H1 (cell line): ENCODE results near the gene OR52A5. TPM values are rescaled to one million over a fixed set of nuclear protein-coding genes. Genes with fewer than 3 reads are reported as not detected.

ENCODE experiments used
- CTCF ChIA-PET: fragments of 300-600 bp; sonication (Branson Sonifier 250); formaldehyde crosslinking; loops from one replicate; lab custom pipeline; 2021; ENCODE audit not compliant: partially characterized antibody; lab: Charles Lee
- POLR2A ChIA-PET: fragments of 300-600 bp; sonication (Branson Sonifier 250); formaldehyde crosslinking; loops from one replicate; lab custom pipeline; 2021; ENCODE audit warnings: inconsistent platforms; ENCODE audit not compliant: partially characterized antibody; lab: Charles Lee
- DNase-seq, 2 experiments: peaks; one replicate each; pipeline versions ENCODE4 v3.0.0 to v3.0.0-alpha.2; 2010 to 2022; ENCODE audit warnings: low spot score in 2 of 2, low read depth in 1 of 2, mixed read lengths in 1 of 2
- FAIRE-seq: peaks from 2 replicates; lab custom pipeline; 2011; peaks lifted over from hg19 to GRCh38; lab: Jason Lieb, UNC
- H2AFZ ChIP-seq: 2 replicates; pipeline ENCODE4 v1.8.1; 2012; ENCODE audit warnings: low read length, inconsistent platforms
- H2AK5ac ChIP-seq: 2 replicates; pipeline ENCODE4 v1.6.1; 2013; ENCODE audit warnings: low read depth, low read length
- H2BK120ac ChIP-seq: replicated peaks from 2 replicates; pipeline ENCODE3; 2013; ENCODE audit warnings: low read depth, low read length, inconsistent platforms
- H2BK12ac ChIP-seq: 2 replicates; pipeline ENCODE4 v1.6.1; 2013; ENCODE audit warnings: low read depth, low read length
- H2BK15ac ChIP-seq: 2 replicates; pipeline ENCODE4 v1.6.1; 2013; ENCODE audit warnings: low read length
- H2BK20ac ChIP-seq: 2 replicates; pipeline ENCODE4 v1.6.1; 2013; ENCODE audit warnings: low read length
- H2BK5ac ChIP-seq: 2 replicates; pipeline ENCODE4 v1.6.1; 2013; ENCODE audit warnings: low read depth, low read length
- H3K14ac ChIP-seq: 2 replicates; pipeline ENCODE4 v1.6.1; 2013; ENCODE audit warnings: inconsistent platforms; ENCODE audit not compliant: insufficient read length
- H3K18ac ChIP-seq: 2 replicates; pipeline ENCODE4 v1.6.1; 2013; ENCODE audit warnings: low read length; ENCODE audit errors: extremely low read depth
- H3K23ac ChIP-seq: 2 replicates; pipeline ENCODE4 v1.6.1; 2013; ENCODE audit warnings: inconsistent platforms; ENCODE audit not compliant: insufficient read length
- H3K23me2 ChIP-seq: 2 replicates; pipeline ENCODE4 v1.6.1; 2013; ENCODE audit warnings: low read depth, low read length
- H3K27ac ChIP-seq: 2 replicates; pipeline ENCODE4 v1.6.1; 2011; ENCODE audit warnings: low read depth, low read length, inconsistent platforms
- H3K27me3 ChIP-seq, 4 experiments: replicated peaks in 1 of 4; 1 replicate in 1 of 4; 2 replicates in 3 of 4; pipeline versions ENCODE4 v1.6.1 to v1.8.1; 2011 to 2013; ENCODE audit warnings: low read length in 3 of 4, mild to moderate bottlenecking in 3 of 4, inconsistent platforms in 2 of 4, mixed read lengths in 2 of 4, moderate library complexity in 1 of 4; ENCODE audit not compliant: control insufficient read depth in 3 of 4, insufficient read depth in 3 of 4; ENCODE audit errors: extremely low read depth in 1 of 4
- H3K36me3 ChIP-seq, 4 experiments: 2 replicates each; pipeline versions ENCODE4 v1.6.1 to v1.8.1; 2011 to 2013; ENCODE audit warnings: mild to moderate bottlenecking in 4 of 4, low read length in 3 of 4, moderate library complexity in 2 of 4, control low read depth in 1 of 4, inconsistent platforms in 1 of 4; ENCODE audit not compliant: insufficient read depth in 4 of 4, control insufficient read depth in 2 of 4
- H3K4ac ChIP-seq: replicated peaks from 2 replicates; pipeline ENCODE3; 2013; ENCODE audit warnings: low read length, low read depth, mixed read lengths, inconsistent platforms; ENCODE audit not compliant: insufficient read length
- H3K4me1 ChIP-seq, 4 experiments: replicated peaks in 1 of 4; 1 replicate in 1 of 4; 2 replicates in 3 of 4; pipeline versions ENCODE4 v1.6.1 to v1.8.1; 2011 to 2013; ENCODE audit warnings: low read length in 3 of 4, inconsistent platforms in 2 of 4, mixed read lengths in 1 of 4; ENCODE audit not compliant: insufficient read depth in 4 of 4, control insufficient read depth in 3 of 4
- H3K4me2 ChIP-seq, 2 experiments: 2 replicates each; pipeline versions ENCODE4 v1.6.1 to v1.8.1; 2011 to 2013; ENCODE audit warnings: low read depth in 2 of 2, low read length in 2 of 2, control low read depth in 1 of 2, inconsistent platforms in 1 of 2, mild to moderate bottlenecking in 1 of 2; ENCODE audit not compliant: insufficient read depth in 1 of 2
- H3K4me3 ChIP-seq, 4 experiments: fragments of 200-600, 300-600 bp in 1 of 4; sonication (generic), shearing (Covaris generic), sonication (Bioruptor Twin) in 1 of 4; 2 replicates each; pipeline versions ENCODE4 v1.5.1 to v1.8.1; 2011 to 2016; ENCODE audit warnings: low read length in 4 of 4, low read depth in 3 of 4, control low read depth in 2 of 4, inconsistent platforms in 2 of 4, mild to moderate bottlenecking in 2 of 4, mixed read lengths in 1 of 4, moderate library complexity in 1 of 4; ENCODE audit not compliant: insufficient read depth in 2 of 4; ENCODE audit errors: extremely low read depth in 1 of 4
- H3K56ac ChIP-seq: replicated peaks from 2 replicates; pipeline ENCODE3; 2013; ENCODE audit warnings: low read depth, mild to moderate bottlenecking, mixed read lengths, low read length, inconsistent platforms; ENCODE audit not compliant: insufficient read length
- H3K79me1 ChIP-seq: 2 replicates; pipeline ENCODE4 v1.6.1; 2013; ENCODE audit warnings: low read depth, low read length, control low read depth
- H3K79me2 ChIP-seq, 2 experiments: 2 replicates each; pipeline versions ENCODE4 v1.6.1 to v1.8.1; 2012 to 2013; ENCODE audit warnings: low read length in 2 of 2, mild to moderate bottlenecking in 2 of 2, inconsistent platforms in 1 of 2; ENCODE audit not compliant: insufficient read depth in 2 of 2, control insufficient read depth in 1 of 2
- H3K9ac ChIP-seq, 4 experiments: replicated peaks in 1 of 4; 1 replicate in 1 of 4; 2 replicates in 3 of 4; pipeline versions ENCODE4 v1.6.1 to v1.8.1; 2011 to 2013; ENCODE audit warnings: low read depth in 3 of 4, low read length in 3 of 4, control low read depth in 2 of 4, mild to moderate bottlenecking in 2 of 4, moderate library complexity in 2 of 4, inconsistent platforms in 1 of 4; ENCODE audit errors: extremely low read depth in 1 of 4
- H3K9me3 ChIP-seq, 2 experiments: 2 replicates each; pipeline versions ENCODE4 v1.6.1 to v1.8.1; 2012 to 2013; ENCODE audit warnings: mild to moderate bottlenecking in 2 of 2, moderate library complexity in 2 of 2, control low read depth in 1 of 2, inconsistent platforms in 1 of 2, low read depth in 1 of 2, low read length in 1 of 2, mixed read lengths in 1 of 2; ENCODE audit not compliant: insufficient read depth in 2 of 2
- H4K20me1 ChIP-seq, 2 experiments: replicated peaks in 1 of 2; 2 replicates each; pipeline versions ENCODE3 to v1.8.1; 2011 to 2013; ENCODE audit warnings: inconsistent platforms in 2 of 2, low read length in 2 of 2, mild to moderate bottlenecking in 1 of 2; ENCODE audit not compliant: insufficient read depth in 2 of 2, control insufficient read depth in 1 of 2
- H4K5ac ChIP-seq: 2 replicates; pipeline ENCODE4 v1.6.1; 2013; ENCODE audit warnings: low read length, low read depth, mixed read lengths, inconsistent platforms; ENCODE audit not compliant: insufficient read length
- H4K8ac ChIP-seq: 2 replicates; pipeline ENCODE4 v1.8.0; 2013; ENCODE audit warnings: mild to moderate bottlenecking, moderate library complexity, low read length, inconsistent platforms; ENCODE audit not compliant: insufficient read depth; ENCODE audit errors: extremely low read depth
- H4K91ac ChIP-seq: replicated peaks from 2 replicates; pipeline ENCODE3; 2013; ENCODE audit warnings: low read length, mixed read lengths, inconsistent platforms; ENCODE audit not compliant: insufficient read length
- ATF2 ChIP-seq: IDR thresholded peaks from 2 replicates; pipeline ENCODE4 v1.6.1; 2012; ENCODE audit warnings: low read length, inconsistent platforms
- ATF3 ChIP-seq: IDR thresholded peaks from 2 replicates; pipeline ENCODE4 v1.6.1; 2011; ENCODE audit warnings: low read depth, mild to moderate bottlenecking, low read length; ENCODE audit not compliant: insufficient read depth
- BCL11A ChIP-seq, 2 experiments: IDR thresholded peaks; one replicate each; pipeline ENCODE4 v1.6.1; 2011; ENCODE audit warnings: low read depth in 2 of 2, low read length in 2 of 2, mild to moderate bottlenecking in 2 of 2
- CHD1 ChIP-seq: IDR thresholded peaks from 2 replicates; pipeline ENCODE4 v1.6.1; 2012; ENCODE audit warnings: low read depth, low read length, improper control_type of control experiment
- E2F6 ChIP-seq: IDR thresholded peaks from 2 replicates; pipeline ENCODE4 v1.6.1; 2012; ENCODE audit warnings: inconsistent platforms
- JUN ChIP-seq: IDR thresholded peaks from 2 replicates; pipeline ENCODE4 v1.6.1; 2011; ENCODE audit warnings: low read depth, mild to moderate bottlenecking, improper control_type of control experiment, low read length
- NRF1 ChIP-seq: IDR thresholded peaks from 2 replicates; pipeline ENCODE4 v1.6.1; 2011; ENCODE audit warnings: mild to moderate bottlenecking, low read depth, low read length, improper control_type of control experiment
- RNF2 ChIP-seq: fragments of 200-900, 300-1000 bp; sonication (generic); IDR thresholded peaks from 2 replicates; pipeline ENCODE4 v1.7.1; 2016; ENCODE audit warnings: borderline replicate concordance, low read depth, mild to moderate bottlenecking, antibody characterized with exemption, low read length; ENCODE audit not compliant: poor library complexity, severe bottlenecking; ENCODE audit errors: missing control alignments
- SIRT6 ChIP-seq: IDR thresholded peaks from one replicate; pipeline ENCODE4 v1.7.1; 2012; ENCODE audit warnings: low read length, inconsistent platforms
- WGBS, 2 experiments: shearing (Covaris generic) in 1 of 2; methylation state at CpG; one replicate each; pipeline versions ENCODE4 v1.1.6 to v1.1.7; 2013 to 2015; ENCODE audit warnings: low lambda C conversion rate in 2 of 2, mixed read lengths in 2 of 2, inconsistent platforms in 1 of 2, low coverage in 1 of 2, missing lambda C conversion rate in 1 of 2; ENCODE audit not compliant: insufficient replicate concordance in 2 of 2, insufficient coverage in 1 of 2, insufficient read length in 1 of 2; ENCODE audit errors: extremely low coverage in 1 of 2, missing lambda C conversion rate in 1 of 2; 5-methylcytosine and 5-hydroxymethylcytosine counted together
- long read RNA-seq, 2 experiments: library from RNA in 1 of 2; library from capped mRNA in 1 of 2; stranded (forward); transcript quantifications; one replicate each; pipeline ENCODE4 v2.0.0, GENCODE V29; 2021; ENCODE audit warnings: inconsistent platforms in 1 of 2
- polyA minus RNA-seq, 3 experiments: library from RNA; depleted of rRNA, polyadenylated mRNA; stranded (reverse); fragments of >200 nt; gene quantifications; 1 replicate in 2 of 3; 2 replicates in 1 of 3; pipeline ENCODE4 v1.2.3, GENCODE V29; 2011
- polyA plus RNA-seq, 7 experiments: library from polyadenylated mRNA; depleted of rRNA in 3 of 7; stranded (reverse) in 5 of 7; unstranded in 2 of 7; fragments of >200 nt in 5 of 7; fragments of 200-250 nt in 2 of 7; gene quantifications; 1 replicate in 5 of 7; 2 replicates in 1 of 7; 4 replicates in 1 of 7; pipeline versions ENCODE4 v1.2.1 to v1.2.3, GENCODE V29; 2011 to 2013; ENCODE audit warnings: missing spikeins in 2 of 7, mixed read lengths in 2 of 7
- total RNA-seq: library from RNA; stranded (reverse); fragmentation: NEBNext Ultra II Directional; extraction: Animal tissue kit (Norgen Biotek cat#: 25700); gene quantifications from 2 replicates; pipeline ENCODE4 v1.2.1, GENCODE V29; 2021

The OR52A5 gene
- 0.11 TPM in 1 of 2 replicates, not detected in the other for total RNA-seq
- polyA plus RNA-seq (2011; rRNA removed) = 0.02 TPM in 2 replicates
- polyA plus RNA-seq (2011; cell fraction: cytosol; rRNA removed) = not detected
- polyA plus RNA-seq (2011; cell fraction: nucleus; rRNA removed) = not detected
- polyA plus RNA-seq (2012, experiment 1 of 2) = not detected in 4 replicates
- polyA plus RNA-seq (2012, experiment 2 of 2) = not detected
- 0.06 TPM for polyA plus RNA-seq (2013, experiment 1 of 2)
- 0.04 TPM for polyA plus RNA-seq (2013, experiment 2 of 2)
- polyA minus RNA-seq (2011; rRNA and poly(A)+ RNA removed) = 0.09 and 0.10 TPM in 2 replicates
- polyA minus RNA-seq (2011; cell fraction: cytosol; rRNA and poly(A)+ RNA removed) = not detected
- 0.50 TPM for polyA minus RNA-seq (2011; cell fraction: nucleus; rRNA and poly(A)+ RNA removed)
- long read RNA-seq, experiment 1 = 0 reads
- long read RNA-seq, experiment 2 = 0 reads

GRCh38 chr11:5137996-5138395, at the start of gene OR52A5:
Gene OR52A5, minus strand, starts transcription at chr11:5138356. Its CDS starts 5,714 bp downstream, at chr11:5132642.
- H3K23ac ChIP-seq = no peak within 1 kb of the TSS
- H4K91ac ChIP-seq = no peak within 1 kb of the TSS
- H4K5ac ChIP-seq = no peak within 1 kb of the TSS
- no peak within 1 kb of the TSS for H4K8ac ChIP-seq
- no peaks in the 10 kb centered on the region for H3K36me3 ChIP-seq
- H3K4me3 ChIP-seq = no peak within 1 kb of the TSS
- no peak within 1 kb of the TSS for H3K14ac ChIP-seq
- no peaks in the 10 kb centered on the region for H3K79me2 ChIP-seq
- H3K79me1 ChIP-seq = no peaks in the 10 kb centered on the region
- no peaks in the 10 kb centered on the region for H3K23me2 ChIP-seq
- H2BK20ac ChIP-seq = no peak within 1 kb of the TSS
- no peak within 1 kb of the TSS for H3K56ac ChIP-seq
- no peak within 1 kb of the TSS for H3K18ac ChIP-seq
- no peak within 1 kb of the TSS for H2BK15ac ChIP-seq
- no peak for FAIRE-seq
- no peak within 1 kb of the TSS for H3K9ac ChIP-seq
- H2BK12ac ChIP-seq = no peak within 1 kb of the TSS
- no peak for DNase-seq
- H2BK120ac ChIP-seq = no peak within 1 kb of the TSS
- H3K4ac ChIP-seq = no peak within 1 kb of the TSS
- no peaks in the 10 kb centered on the region for H3K9me3 ChIP-seq
- H3K27me3 ChIP-seq = peaks cover 0 to 1% (median 0%) of the 10 kb centered on the region in 4 experiments; a peak in 1 of 7 replicates
- H2AFZ ChIP-seq = no peak within 1 kb of the TSS
- ChIA-PET POLR2A (no interaction called here), CTCF (interaction anchor here (1.2 to 1.5 kb wide), 3 partner anchors 13 to 75 kb away, joined by 3 to 4 read pairs (median 4); no protein-coding TSS in a partner anchor)
- H2AK5ac ChIP-seq = no peak within 1 kb of the TSS
- no peak within 1 kb of the TSS for H3K4me2 ChIP-seq
- H3K27ac ChIP-seq = no peak within 1 kb of the TSS
- WGBS, 2 experiments = 95% methylated on average over 2 of the region's 2 CpGs; no CpG with 5 or more reads in 1 of the 2 experiments
- no peaks in the 10 kb centered on the region for H4K20me1 ChIP-seq
- H2BK5ac ChIP-seq = no peak within 1 kb of the TSS
- H3K4me1 ChIP-seq = peaks cover 0 to 4% (median 0%) of the 10 kb centered on the region in 4 experiments; a peak in 1 of 7 replicates
- TF ChIP-seq RNF2 = no peak
- TF ChIP-seq E2F6 = no peak
- TF ChIP-seq NRF1 = no peak
- no peak for TF ChIP-seq JUN
- no peak for TF ChIP-seq ATF3
- no peak for TF ChIP-seq ATF2
- no peak for TF ChIP-seq SIRT6
- no peak for TF ChIP-seq CHD1
- no peak for TF ChIP-seq BCL11A (IDR thresholded peaks at IDR 0.05; ENCODE audit: low read depth in 2 of 2, low read length in 2 of 2)
